GM21423 (cell line): Measurements from ENCODE around the gene CAMK1D.
"Not testable (repeated sequence)": the region's sequence is repeated elsewhere in the genome, so short reads cannot be mapped to it uniquely, and the experiment has no call there.

Source experiments
- ATAC-seq: cut with Tn5 transposase; IDR thresholded peaks from one replicate; pipeline ENCODE4 v1.9.1; 2021; ENCODE audit warnings: mild to moderate bottlenecking, moderate library complexity; ENCODE audit not compliant: unreplicated experiment

CAMK1D gene

GRCh38 chr10:12423896-12424295, 74.5 kb downstream of the CAMK1D start:
- ATAC-seq = no peak

- no peak for ATAC-seq
Measured at GRCh38 chr10:12427276-12427675, 77.9 kb downstream of the CAMK1D start.

GRCh38 chr10:12428447-12429135, 79.2 kb downstream of the CAMK1D start:
- no peak for ATAC-seq

GRCh38 chr10:12430406-12430982, 81.1 kb downstream of the CAMK1D start:
- no peak for ATAC-seq

- ATAC-seq = no peak
Measured at GRCh38 chr10:12431151-12432101, 82.1 kb downstream of the CAMK1D start.

DNA sequence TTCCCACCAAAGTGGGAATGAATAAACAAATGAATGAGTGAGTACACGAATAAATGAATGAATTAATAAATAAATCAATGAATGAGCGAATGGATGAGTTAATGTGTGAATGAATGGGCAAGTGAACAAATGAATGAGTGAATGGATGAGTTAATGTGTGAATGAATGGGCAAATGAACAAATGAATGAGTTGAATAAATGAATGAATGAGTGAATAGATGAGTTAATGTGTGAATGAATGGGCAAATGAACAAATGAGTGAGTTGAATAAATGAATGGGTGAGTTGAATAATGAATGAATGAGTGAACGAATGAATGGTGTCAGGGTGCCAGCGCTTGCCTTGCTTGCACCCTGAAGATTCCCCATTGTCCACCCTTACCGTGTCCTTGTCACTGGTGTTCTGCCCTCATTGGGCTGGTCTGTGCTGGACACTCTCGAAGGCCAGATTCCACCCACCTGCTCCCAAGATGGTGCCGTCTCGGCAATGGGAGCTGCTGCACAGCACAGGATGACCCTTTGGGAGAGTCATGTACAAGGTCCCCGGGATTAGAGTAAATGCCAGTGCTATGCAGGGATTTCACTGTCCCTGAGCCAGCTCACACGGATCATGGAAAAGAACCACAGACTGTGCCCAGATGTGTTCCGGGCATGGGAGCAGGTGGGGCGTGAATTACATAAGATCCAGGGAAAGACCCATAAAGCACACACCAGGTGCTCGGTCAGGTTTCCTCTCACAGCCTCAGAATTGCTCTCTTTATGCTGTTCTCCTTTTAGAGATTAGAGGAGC, 83.2 kb downstream of the CAMK1D start:
- no peak for ATAC-seq

DNA sequence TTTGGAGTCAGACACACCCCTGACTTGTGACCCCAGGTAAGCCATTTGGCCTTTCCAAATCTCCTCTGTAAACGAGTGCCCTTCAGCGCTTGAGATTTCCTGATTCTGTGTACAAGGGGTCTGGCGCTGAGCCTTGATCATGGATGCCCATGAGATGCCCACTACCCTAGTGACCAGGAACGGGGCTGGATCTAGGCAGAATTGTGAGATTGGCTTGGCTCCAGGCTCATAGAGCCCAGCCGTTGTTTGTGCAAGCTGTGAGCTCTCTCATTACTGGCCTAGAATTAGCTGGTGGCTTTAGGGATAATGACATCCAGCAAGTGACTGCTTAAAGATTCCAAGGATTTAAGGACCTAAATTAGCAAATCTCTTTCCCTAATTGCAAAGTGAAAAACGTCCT, 84.9 kb downstream of the CAMK1D start:
- ATAC-seq = no peak

DNA sequence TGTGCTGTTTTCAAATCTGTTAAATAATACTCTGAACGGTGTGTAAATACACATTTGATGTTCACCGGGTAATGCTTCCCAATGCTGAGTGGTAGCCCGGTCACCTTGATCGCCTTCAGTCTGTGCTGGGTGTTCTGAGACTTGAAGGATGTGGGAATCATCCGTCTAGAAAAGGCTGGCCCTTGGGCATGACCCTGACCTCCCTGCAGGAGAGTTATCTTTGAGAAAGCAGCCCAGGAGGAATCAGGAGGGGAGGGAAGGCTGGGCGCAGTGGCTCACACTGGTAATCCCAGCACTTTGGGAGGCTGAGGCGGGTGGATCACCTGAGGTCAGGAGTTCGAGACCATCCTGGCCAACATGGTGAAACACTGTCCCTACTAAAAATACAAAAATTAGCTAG, 85.3 kb downstream of the CAMK1D start:
- ATAC-seq = not testable (repeated sequence)

DNA sequence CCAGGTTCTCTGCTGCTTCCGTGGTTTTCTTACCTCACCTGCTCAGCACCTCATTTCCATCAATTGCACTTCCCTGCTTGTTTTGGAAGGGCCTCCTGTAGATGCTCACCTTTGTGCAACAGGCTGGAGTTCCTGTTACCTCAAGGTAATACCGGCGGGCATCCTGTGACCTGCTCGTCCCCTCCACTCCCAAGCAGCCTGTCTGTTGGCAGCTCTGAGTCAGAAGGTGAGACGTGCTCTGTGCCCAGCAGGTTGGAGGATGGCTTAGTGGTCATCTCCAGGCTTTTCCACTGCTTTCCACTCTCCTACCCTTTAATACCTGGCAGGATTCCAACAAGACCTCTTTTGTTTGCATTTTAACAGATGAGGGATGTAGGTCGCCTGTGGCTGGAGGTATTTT, 86.0 kb downstream of the CAMK1D start:
- ATAC-seq = no peak

GRCh38 chr10:12438919-12439692, 89.8 kb downstream of the CAMK1D start:
- no peak for ATAC-seq

DNA sequence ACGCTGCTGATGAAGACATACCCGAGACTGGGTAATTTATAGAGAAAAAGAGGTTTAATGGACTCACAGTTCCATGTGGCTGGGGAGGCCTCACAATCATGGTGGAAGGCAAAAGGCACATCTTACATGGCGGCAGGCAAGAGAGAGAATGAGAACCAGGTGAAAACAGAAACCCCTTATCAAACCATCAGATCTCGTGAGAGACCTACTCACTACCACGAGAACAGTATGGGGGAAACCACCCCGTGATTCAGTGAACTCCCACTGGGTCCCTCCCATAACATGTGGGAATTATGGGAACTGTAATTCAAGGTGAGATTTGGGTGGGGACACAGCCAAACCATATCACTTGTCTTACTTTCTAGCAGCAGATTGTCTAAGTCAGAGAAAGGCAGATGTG, 90.4 kb downstream of the CAMK1D start:
- ATAC-seq = not testable (repeated sequence)

DNA sequence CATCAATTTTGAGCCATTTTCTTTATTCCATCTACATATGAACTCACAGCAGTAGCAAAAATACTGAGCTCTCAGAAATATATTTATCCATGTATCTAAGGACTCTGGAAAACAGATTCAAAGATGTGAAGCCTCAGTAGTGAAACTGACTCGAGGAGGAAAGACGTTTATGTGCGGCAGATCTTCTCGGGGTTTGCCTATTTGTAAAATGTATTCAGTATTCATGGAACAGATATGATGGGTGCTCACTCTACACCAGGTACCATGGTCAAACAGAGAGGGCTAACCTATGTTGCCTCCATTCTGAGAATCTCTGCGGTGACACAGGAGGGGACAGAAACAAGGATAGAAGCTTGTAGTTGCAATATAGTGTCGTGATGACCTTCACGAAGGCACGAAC, 93.7 kb downstream of the CAMK1D start:
- ATAC-seq = no peak

GRCh38 chr10:12444981-12445700, 95.8 kb downstream of the CAMK1D start:
- no peak for ATAC-seq

DNA sequence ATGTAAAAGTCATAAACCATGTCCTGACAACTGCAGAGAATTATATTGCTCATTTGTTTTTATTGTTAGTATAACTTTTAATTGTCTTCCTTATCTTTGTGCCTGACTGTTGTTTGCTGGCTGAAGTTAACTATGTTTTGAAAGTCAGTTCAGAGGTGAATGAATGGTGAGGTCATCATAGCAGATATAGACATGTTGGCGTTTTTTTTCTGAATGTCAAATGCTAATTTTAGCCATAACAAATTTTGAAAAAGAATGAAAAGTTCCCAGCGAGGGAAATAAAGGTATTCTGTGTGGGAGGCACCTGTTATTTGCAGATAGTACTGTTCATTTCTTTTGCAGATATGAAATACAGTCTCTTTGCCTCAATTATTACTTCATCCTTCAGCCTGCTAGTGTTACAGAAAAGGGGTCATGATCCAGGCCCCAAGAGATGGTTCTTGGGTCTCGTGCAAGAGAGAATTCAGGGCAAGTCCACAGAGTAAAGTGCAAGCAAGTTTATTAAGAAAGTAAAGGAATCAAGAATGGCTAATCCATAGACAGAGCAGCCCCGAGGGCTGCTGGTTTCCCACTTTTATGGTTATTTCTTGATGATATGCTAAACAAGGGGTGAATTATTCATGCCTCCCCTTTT, 96.5 kb downstream of the CAMK1D start:
- no peak for ATAC-seq

DNA sequence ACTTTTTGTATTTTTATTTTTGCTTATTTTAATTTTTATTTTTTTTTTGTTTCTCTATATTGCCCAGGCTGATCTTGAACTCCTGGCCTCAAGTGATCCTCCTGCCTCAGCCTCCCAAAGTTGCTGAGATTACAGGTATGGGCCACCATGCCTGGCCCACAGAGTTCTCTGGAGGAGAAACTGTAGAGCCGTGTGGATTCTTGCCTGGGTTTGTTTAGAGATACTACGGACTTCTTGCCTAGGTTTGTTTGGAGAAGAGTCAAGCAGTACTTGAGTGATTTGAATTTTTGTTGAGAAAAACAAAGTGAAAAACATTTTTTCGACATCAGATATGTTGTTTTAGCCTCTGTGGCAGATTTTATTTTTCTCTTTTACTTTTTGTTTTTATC, 99.0 kb downstream of the CAMK1D start:
- ATAC-seq = no peak

GRCh38 chr10:12448729-12449391, 99.5 kb downstream of the CAMK1D start:
- peak; percentile 89 for ATAC-seq

DNA sequence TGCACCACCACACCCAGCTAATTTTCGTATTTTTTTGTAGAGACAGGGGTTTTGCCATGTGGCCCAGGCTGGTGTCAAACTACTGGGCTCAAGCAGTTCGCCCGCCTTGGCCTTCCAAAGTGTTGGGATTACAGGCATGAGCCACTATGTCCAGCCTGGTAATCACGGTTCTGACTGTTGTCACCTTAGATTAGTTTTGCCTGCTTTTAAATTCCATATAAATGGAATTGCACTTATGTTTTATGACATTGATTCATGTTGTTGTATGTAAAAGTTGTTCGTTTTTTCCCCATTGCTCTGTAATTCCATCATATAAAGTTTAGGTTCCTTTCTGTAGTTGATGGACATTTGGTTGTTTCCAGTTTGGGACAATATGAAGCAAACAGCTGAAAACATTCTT, 106.0 kb downstream of the CAMK1D start:
- no peak for ATAC-seq

- no peak for ATAC-seq
Measured at GRCh38 chr10:12455766-12456165, 106.4 kb downstream of the CAMK1D start.

GRCh38 chr10:12459340-12459739, 110.0 kb downstream of the CAMK1D start:
- ATAC-seq = no peak
